SK-N-SH treated with all-trans-retinoic acid at 6 μM for 48 hours (cell line): ENCODE data around the gene ASB6.
A peak's percentile ranks its signal among the peaks of the same experiment; 100 is the strongest.

Experiments
- ATAC-seq: fragments of 200-7000 bp; cut with Tn5 transposase; 3 replicates; pipeline ENCODE4 v1.9.1; 2020; ENCODE audit warnings: mild to moderate bottlenecking, moderate library complexity
- ARNTL ChIP-seq: fragments of 450-650 bp; formaldehyde crosslinking; IDR thresholded peaks from 2 replicates; pipeline ENCODE4 v1.5.0; 2020; ENCODE audit warnings: low read depth, mild to moderate bottlenecking, moderate library complexity, borderline replicate concordance
- BACH2 ChIP-seq: fragments of 250-450 bp; sonication (Bioruptor Pico); IDR thresholded peaks from 2 replicates; pipeline ENCODE4 v1.9.0; 2021; ENCODE audit warnings: mild to moderate bottlenecking, borderline replicate concordance
- CSDC2 ChIP-seq: fragments of 250-450 bp; sonication (Bioruptor Pico); IDR thresholded peaks from 2 replicates; pipeline ENCODE4 v1.5.0; 2020; ENCODE audit warnings: mild to moderate bottlenecking, moderate library complexity
- CSRNP3 ChIP-seq: fragments of 250-450 bp; sonication (Bioruptor Pico); IDR thresholded peaks from 2 replicates; pipeline ENCODE4 v1.5.1; 2021; ENCODE audit warnings: mild to moderate bottlenecking, moderate library complexity
- ESRRG ChIP-seq: fragments of 250-450 bp; sonication (Bioruptor Pico); IDR thresholded peaks from 2 replicates; pipeline ENCODE4 v1.6.1; 2021; ENCODE audit warnings: mild to moderate bottlenecking
- ISL1 ChIP-seq: fragments of 250-450 bp; sonication (Bioruptor Pico); IDR thresholded peaks from 2 replicates; pipeline ENCODE4 v2.1.2; 2022; ENCODE audit warnings: mild to moderate bottlenecking, moderate library complexity
- OSR1 ChIP-seq: fragments of 250-450 bp; sonication (Bioruptor Pico); IDR thresholded peaks from 2 replicates; pipeline ENCODE4 v1.8.0; 2022; ENCODE audit warnings: moderate library complexity, mild to moderate bottlenecking, inconsistent platforms
- PATZ1 ChIP-seq: fragments of 250-450 bp; sonication (Bioruptor Pico); IDR thresholded peaks from 2 replicates; pipeline ENCODE4 v1.8.0; 2020; ENCODE audit warnings: mild to moderate bottlenecking, moderate library complexity, borderline replicate concordance
- POU6F1 ChIP-seq: fragments of 250-450 bp; sonication (Bioruptor Pico); IDR thresholded peaks from 2 replicates; pipeline ENCODE4 v1.8.0; 2021; ENCODE audit warnings: low read depth, mild to moderate bottlenecking, moderate library complexity, borderline replicate concordance
- PPARA ChIP-seq: fragments of 250-450 bp; sonication (Bioruptor Pico); IDR thresholded peaks from 2 replicates; pipeline ENCODE4 v1.5.0; 2020; ENCODE audit warnings: mild to moderate bottlenecking, borderline replicate concordance
- SNAI2 ChIP-seq: fragments of 250-450 bp; sonication (Bioruptor Pico); IDR thresholded peaks from 2 replicates; pipeline ENCODE4 v1.5.0; 2020; ENCODE audit warnings: mild to moderate bottlenecking, moderate library complexity
- TCF4 ChIP-seq: fragments of 250-450 bp; sonication (Bioruptor Pico); IDR thresholded peaks from 2 replicates; pipeline ENCODE4 v1.8.0; 2021; ENCODE audit warnings: mild to moderate bottlenecking, moderate library complexity, borderline replicate concordance
- TOX ChIP-seq: fragments of 250-450 bp; sonication (Bioruptor Pico); IDR thresholded peaks from 2 replicates; pipeline ENCODE4 v1.8.0; 2021; ENCODE audit warnings: mild to moderate bottlenecking, moderate library complexity, borderline replicate concordance
- TSHZ2 ChIP-seq: fragments of 250-450 bp; sonication (Bioruptor Pico); IDR thresholded peaks from 2 replicates; pipeline ENCODE4 v1.5.0; 2020; ENCODE audit warnings: mild to moderate bottlenecking, moderate library complexity
- ZFP3 ChIP-seq: fragments of 250-450 bp; sonication (Bioruptor Pico); IDR thresholded peaks from 2 replicates; pipeline ENCODE4 v1.5.0; 2020; ENCODE audit warnings: mild to moderate bottlenecking, moderate library complexity
- ZNF565 ChIP-seq: fragments of 450-650 bp; formaldehyde crosslinking; conservative IDR thresholded peaks from 2 replicates; pipeline ENCODE4 v1.5.0; 2020; ENCODE audit warnings: low read depth, mild to moderate bottlenecking, moderate library complexity
- ZNF70 ChIP-seq: fragments of 450-650 bp; formaldehyde crosslinking; IDR thresholded peaks from 2 replicates; pipeline ENCODE4 v1.5.0; 2020; ENCODE audit warnings: mild to moderate bottlenecking, moderate library complexity
- ZNF8 ChIP-seq: fragments of 450-650 bp; formaldehyde crosslinking; IDR thresholded peaks from 2 replicates; pipeline ENCODE4 v1.5.0; 2020; ENCODE audit warnings: mild to moderate bottlenecking, moderate library complexity

The ASB6 gene

GRCh38 chr9:129649726-129650679 lies 8.1 kb upstream of the ASB6 start (continued):
- TF ChIP-seq PATZ1 (CRISPR knock-in tag) (no peak), ISL1 (CRISPR knock-in tag) (no peak), PPARA (no peak)

GRCh38 chr9:129648764-129649115 lies 6.8 kb upstream of the ASB6 start:
- TF ChIP-seq ISL1 (CRISPR knock-in tag), result no peak
- TF ChIP-seq ZNF8 (CRISPR knock-in tag), result no peak
- no peak for TF ChIP-seq CSDC2
- TF ChIP-seq TOX (CRISPR knock-in tag), result no peak
- no peak for TF ChIP-seq BACH2 (CRISPR knock-in tag)
- TF ChIP-seq ZFP3 (CRISPR knock-in tag), result no peak
- no peak; the same call in 2 of the 3 replicates for ATAC-seq

GRCh38 chr9:129648092-129648763 lies 6.3 kb upstream of the ASB6 start:
- ATAC-seq, result peak; percentile 31; the same call in 2 of the 3 replicates
- no peak for TF ChIP-seq PPARA
- TF ChIP-seq TOX (CRISPR knock-in tag), result no peak
- TF ChIP-seq ESRRG (CRISPR knock-in tag), result no peak
- TF ChIP-seq OSR1 (CRISPR knock-in tag), result no peak
- no peak for TF ChIP-seq ZNF565 (CRISPR knock-in tag)
- no peak for TF ChIP-seq ZNF70
- no peak for TF ChIP-seq CSDC2
- TF ChIP-seq CSRNP3, result no peak
- TF ChIP-seq PATZ1 (CRISPR knock-in tag), result no peak
- no peak for TF ChIP-seq BACH2 (CRISPR knock-in tag)
- TF ChIP-seq POU6F1, result no peak
- TF ChIP-seq, all 23 proteins: peak for 0

GRCh38 chr9:129647635-129648034 lies 5.7 kb upstream of the ASB6 start:
- no peak for ATAC-seq
- TF ChIP-seq SNAI2 (CRISPR knock-in tag) (no peak), ZNF70 (no peak), POU6F1 (no peak), TSHZ2 (CRISPR knock-in tag) (no peak), CSDC2 (no peak), ESRRG (CRISPR knock-in tag) (no peak), BACH2 (CRISPR knock-in tag) (no peak), ISL1 (CRISPR knock-in tag) (no peak), TCF4 (CRISPR knock-in tag) (no peak), PATZ1 (CRISPR knock-in tag) (no peak), ARNTL (CRISPR knock-in tag) (no peak)
- TF ChIP-seq, all 23 proteins: peak for 0
